MM.1S (cell line): ENCODE results near the gene SZT2.

Experiments
- DNase-seq: peaks from one replicate; pipeline ENCODE4 v3.0.0-alpha.2; 2015
- H2AFZ ChIP-seq: fragments of 300-600 bp; sonication (generic); 2 replicates; pipeline ENCODE4 v1.6.0; 2016; ENCODE audit warnings: antibody characterized with exemption, low read length
- H3F3A ChIP-seq: fragments of 300-600 bp; sonication (generic); 2 replicates; pipeline ENCODE4 v1.6.1; 2016; ENCODE audit warnings: mild to moderate bottlenecking, antibody characterized with exemption, low read length, moderate library complexity, mixed read lengths; ENCODE audit not compliant: insufficient read depth
- H3K27ac ChIP-seq: fragments of 300-600 bp; sonication (generic); 2 replicates; pipeline ENCODE4 v1.5.1; 2016; ENCODE audit warnings: mild to moderate bottlenecking, low read length
- H3K27me3 ChIP-seq: fragments of 300-600 bp; sonication (generic); replicated peaks from 2 replicates; pipeline ENCODE4 v1.6.0; 2016; ENCODE audit warnings: low read length; ENCODE audit not compliant: insufficient read depth
- H3K36me3 ChIP-seq: fragments of 300-600 bp; sonication (generic); replicated peaks from 2 replicates; pipeline ENCODE4 v1.6.1; 2016; ENCODE audit warnings: mild to moderate bottlenecking, low read length, mixed read lengths; ENCODE audit not compliant: insufficient read depth
- H3K4me1 ChIP-seq: fragments of 300-600 bp; sonication (generic); 2 replicates; pipeline ENCODE4 v1.6.1; 2016; ENCODE audit warnings: low read length, mixed read lengths
- H3K4me2 ChIP-seq: fragments of 300-600 bp; sonication (generic); 2 replicates; pipeline ENCODE4 v1.6.0; 2016; ENCODE audit warnings: low read depth, low read length
- H3K4me3 ChIP-seq: fragments of 300-600 bp; sonication (generic); 2 replicates; pipeline ENCODE4 v1.5.1; 2016; ENCODE audit warnings: low read length, mixed read lengths
- H3K79me2 ChIP-seq: fragments of 300-600 bp; sonication (generic); 2 replicates; pipeline ENCODE4 v1.6.1; 2016; ENCODE audit warnings: mixed run types, low read length, mixed read lengths
- H3K9ac ChIP-seq: fragments of 300-600 bp; sonication (generic); 2 replicates; pipeline ENCODE4 v1.6.1; 2016; ENCODE audit warnings: low read length, mixed read lengths
- H3K9me2 ChIP-seq: fragments of 300-600 bp; sonication (generic); replicated peaks from 2 replicates; pipeline ENCODE4 v1.6.1; 2016; ENCODE audit warnings: mild to moderate bottlenecking, low read length, mixed read lengths; ENCODE audit not compliant: insufficient read depth
- H3K9me3 ChIP-seq: fragments of 300-600 bp; sonication (generic); replicated peaks from 2 replicates; pipeline ENCODE4 v1.6.1; 2016; ENCODE audit warnings: mild to moderate bottlenecking, low read length, mixed read lengths; ENCODE audit not compliant: insufficient read depth
- H4K20me1 ChIP-seq: fragments of 300-600 bp; sonication (generic); 2 replicates; pipeline ENCODE4 v1.6.1; 2016; ENCODE audit warnings: mild to moderate bottlenecking, low read length, moderate library complexity, mixed read lengths; ENCODE audit not compliant: insufficient read depth
- EZH2 ChIP-seq: fragments of 300-600 bp; sonication (generic); optimal IDR thresholded peaks from 2 replicates; pipeline ENCODE3; 2017; ENCODE audit warnings: low read depth, mild to moderate bottlenecking, antibody characterized with exemption, low read length, mixed read lengths
- EZH2phosphoT487 ChIP-seq: fragments of 300-600 bp; sonication (generic); IDR thresholded peaks from 2 replicates; pipeline ENCODE4 v1.6.1; 2018; ENCODE audit warnings: antibody characterized with exemption, low read length
- TF ChIP-seq, protein P1 (sequence below): fragments of 300-600 bp; sonication (generic); IDR thresholded peaks from 2 replicates; pipeline ENCODE4 v1.5.1; 2016; ENCODE audit warnings: antibody characterized with exemption, low read length, mixed read lengths

Gene SZT2

GRCh38 chr1:43441894-43442637, 52.4 kb downstream of the SZT2 start:
- no peaks in the 10 kb centered on the region for H3K27me3 ChIP-seq
- H3K4me3 ChIP-seq = no peak overlapping the region
- H3K4me1 ChIP-seq = no peaks in the 10 kb centered on the region
- H4K20me1 ChIP-seq = no peaks in the 10 kb centered on the region
- no peaks in the 10 kb centered on the region; the same call in 1 of the 2 replicates for H3K36me3 ChIP-seq
- no peak overlapping the region for H3K27ac ChIP-seq
- H3F3A ChIP-seq = no peaks in the 10 kb centered on the region
- H3K4me2 ChIP-seq = no peak overlapping the region
- no peaks in the 10 kb centered on the region for H3K9me2 ChIP-seq
- H3K9me3 ChIP-seq = no peaks in the 10 kb centered on the region
- no peak for DNase-seq
- no peak overlapping the region for H3K9ac ChIP-seq
- H2AFZ ChIP-seq = no peak overlapping the region
- no peak for TF ChIP-seq EZH2phosphoT487
- no peaks in the 10 kb centered on the region for H3K79me2 ChIP-seq

GRCh38 chr1:43442756-43443155, 53.1 kb downstream of the SZT2 start:
- Histone ChIP-seq H4K20me1 (no peaks in the 10 kb centered on the region), H3K4me2 (no peak overlapping the region), H3F3A (no peaks in the 10 kb centered on the region), H3K79me2 (no peaks in the 10 kb centered on the region), H3K9me3 (no peaks in the 10 kb centered on the region), H3K4me3 (no peak overlapping the region), H3K4me1 (no peaks in the 10 kb centered on the region), H3K9ac (no peak overlapping the region), H3K36me3 (no peaks in the 10 kb centered on the region; the same call in 1 of the 2 replicates), H3K27ac (no peak overlapping the region), H2AFZ (no peak overlapping the region), H3K27me3 (no peaks in the 10 kb centered on the region), H3K9me2 (no peaks in the 10 kb centered on the region)
- no peak for DNase-seq
- TF ChIP-seq EZH2phosphoT487 = no peak
- no peak for TF ChIP-seq EZH2
- TF ChIP-seq, protein P1, sequence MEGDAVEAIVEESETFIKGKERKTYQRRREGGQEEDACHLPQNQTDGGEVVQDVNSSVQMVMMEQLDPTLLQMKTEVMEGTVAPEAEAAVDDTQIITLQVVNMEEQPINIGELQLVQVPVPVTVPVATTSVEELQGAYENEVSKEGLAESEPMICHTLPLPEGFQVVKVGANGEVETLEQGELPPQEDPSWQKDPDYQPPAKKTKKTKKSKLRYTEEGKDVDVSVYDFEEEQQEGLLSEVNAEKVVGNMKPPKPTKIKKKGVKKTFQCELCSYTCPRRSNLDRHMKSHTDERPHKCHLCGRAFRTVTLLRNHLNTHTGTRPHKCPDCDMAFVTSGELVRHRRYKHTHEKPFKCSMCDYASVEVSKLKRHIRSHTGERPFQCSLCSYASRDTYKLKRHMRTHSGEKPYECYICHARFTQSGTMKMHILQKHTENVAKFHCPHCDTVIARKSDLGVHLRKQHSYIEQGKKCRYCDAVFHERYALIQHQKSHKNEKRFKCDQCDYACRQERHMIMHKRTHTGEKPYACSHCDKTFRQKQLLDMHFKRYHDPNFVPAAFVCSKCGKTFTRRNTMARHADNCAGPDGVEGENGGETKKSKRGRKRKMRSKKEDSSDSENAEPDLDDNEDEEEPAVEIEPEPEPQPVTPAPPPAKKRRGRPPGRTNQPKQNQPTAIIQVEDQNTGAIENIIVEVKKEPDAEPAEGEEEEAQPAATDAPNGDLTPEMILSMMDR = no peak

GRCh38 chr1:43443197-43443946, 53.7 kb downstream of the SZT2 start:
- Histone ChIP-seq H3F3A (no peaks in the 10 kb centered on the region), H3K36me3 (no peaks in the 10 kb centered on the region; the same call in 1 of the 2 replicates), H3K4me1 (no peaks in the 10 kb centered on the region), H3K79me2 (no peaks in the 10 kb centered on the region), H3K27ac (no peak overlapping the region), H3K27me3 (no peaks in the 10 kb centered on the region), H3K4me2 (no peak overlapping the region), H3K4me3 (no peak overlapping the region), H3K9me2 (no peaks in the 10 kb centered on the region), H2AFZ (no peak overlapping the region), H3K9me3 (no peaks in the 10 kb centered on the region), H4K20me1 (no peaks in the 10 kb centered on the region), H3K9ac (no peak overlapping the region)
- no peak for DNase-seq
- TF ChIP-seq, protein P1 = no peak
- TF ChIP-seq EZH2 (no peak), EZH2phosphoT487 (no peak)
